ENCODE results near the gene CELF5.
"Not testable (repeated sequence)": the region's sequence is repeated elsewhere in the genome, so short reads cannot be mapped to it uniquely, and the experiment has no call there.

Gene CELF5

DNA sequence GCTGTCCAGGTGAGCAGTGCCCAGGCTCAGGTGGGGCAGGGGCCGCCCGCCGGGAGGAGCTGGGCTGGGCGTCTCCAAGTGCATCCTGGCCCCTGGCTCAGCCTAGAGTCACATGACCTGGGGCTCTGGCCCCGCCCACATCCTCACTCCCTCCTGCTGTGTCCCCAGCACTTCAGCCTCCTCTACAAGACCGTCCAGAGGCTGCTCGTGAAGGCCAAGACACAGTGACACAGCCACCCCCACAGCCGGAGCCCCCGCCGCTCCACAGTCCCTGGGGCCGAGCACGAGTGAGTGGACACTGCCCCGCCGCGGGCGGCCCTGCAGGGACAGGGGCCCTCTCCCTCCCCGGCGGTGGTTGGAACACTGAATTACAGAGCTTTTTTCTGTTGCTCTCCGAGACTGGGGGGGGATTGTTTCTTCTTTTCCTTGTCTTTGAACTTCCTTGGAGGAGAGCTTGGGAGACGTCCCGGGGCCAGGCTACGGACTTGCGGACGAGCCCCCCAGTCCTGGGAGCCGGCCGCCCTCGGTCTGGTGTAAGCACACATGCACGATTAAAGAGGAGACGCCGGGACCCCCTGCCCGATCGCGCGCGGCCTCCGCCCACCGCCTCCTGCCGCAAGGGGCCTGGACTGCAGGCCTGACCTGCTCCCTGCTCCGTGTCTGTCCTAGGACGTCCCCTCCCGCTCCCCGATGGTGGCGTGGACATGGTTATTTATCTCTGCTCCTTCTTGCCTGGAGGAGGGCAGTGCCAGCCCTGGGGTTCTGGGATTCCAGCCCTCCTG, 16.8 kb upstream of the CELF5 start:
- no peak for DNase-seq (ENCODE audit: low spot score)

GRCh38 chr19:3208317-3209207, 15.9 kb upstream of the CELF5 start:
- DNase-seq (ENCODE audit: low spot score), result no peak

DNA sequence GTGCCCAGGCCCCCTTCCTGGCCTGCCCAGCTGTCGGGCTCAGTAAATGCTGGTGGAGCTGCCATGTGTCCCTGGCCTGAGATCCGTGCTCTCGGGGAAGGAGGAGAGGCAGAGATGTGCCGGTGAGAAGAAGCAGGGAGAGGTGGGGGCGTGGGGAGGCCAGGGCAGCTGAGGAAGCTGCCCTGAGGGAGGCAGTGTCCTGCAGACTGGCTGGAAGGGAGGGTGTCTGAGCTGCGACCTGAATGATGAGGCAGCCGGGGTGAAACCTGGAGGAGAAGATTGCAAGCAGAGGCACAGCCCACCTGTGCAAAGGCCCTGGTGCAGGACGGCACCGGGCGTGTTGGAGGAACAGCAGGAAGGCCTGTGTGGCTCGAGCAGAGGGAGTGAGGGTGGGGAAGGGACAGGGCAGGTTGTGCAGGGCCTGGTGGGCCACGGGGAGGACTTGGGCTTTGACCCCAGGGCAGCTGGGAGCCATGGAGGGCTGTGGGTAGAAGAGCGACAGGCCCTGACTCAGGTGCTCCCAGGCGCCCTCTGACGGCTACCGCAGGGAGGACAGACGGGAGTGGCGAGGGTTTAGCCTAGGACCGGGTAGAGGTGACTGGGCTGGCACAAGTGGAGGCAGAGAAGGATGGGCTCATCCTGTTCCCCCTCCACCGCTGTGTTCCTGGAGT, 14.0 kb upstream of the CELF5 start:
- no peak for DNase-seq (ENCODE audit: low spot score)

- DNase-seq (ENCODE audit: low spot score), result no peak
Observed at GRCh38 chr19:3211191-3211590, 13.3 kb upstream of the CELF5 start.

DNA sequence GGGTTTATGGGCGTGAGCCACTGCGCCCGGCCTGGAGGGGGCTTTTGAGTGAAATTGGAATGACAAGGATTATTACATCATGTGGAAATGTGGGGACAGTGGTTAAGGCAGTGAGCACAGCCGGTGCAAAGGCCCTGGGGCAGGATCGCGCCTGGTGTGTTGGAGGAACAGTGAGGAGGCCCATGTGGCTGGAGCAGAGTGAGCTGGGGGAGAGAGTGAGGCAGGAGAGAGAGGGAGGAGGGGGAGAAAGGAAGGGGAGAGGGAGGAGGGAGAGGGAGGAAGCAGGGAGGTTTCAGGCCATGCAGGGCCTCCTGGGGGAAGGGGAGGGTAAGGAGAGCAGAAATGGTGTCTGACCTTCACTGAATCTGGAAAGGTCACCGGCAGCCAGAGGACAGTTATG, 11.3 kb upstream of the CELF5 start:
- no peak for DNase-seq (ENCODE audit: low spot score)

DNA sequence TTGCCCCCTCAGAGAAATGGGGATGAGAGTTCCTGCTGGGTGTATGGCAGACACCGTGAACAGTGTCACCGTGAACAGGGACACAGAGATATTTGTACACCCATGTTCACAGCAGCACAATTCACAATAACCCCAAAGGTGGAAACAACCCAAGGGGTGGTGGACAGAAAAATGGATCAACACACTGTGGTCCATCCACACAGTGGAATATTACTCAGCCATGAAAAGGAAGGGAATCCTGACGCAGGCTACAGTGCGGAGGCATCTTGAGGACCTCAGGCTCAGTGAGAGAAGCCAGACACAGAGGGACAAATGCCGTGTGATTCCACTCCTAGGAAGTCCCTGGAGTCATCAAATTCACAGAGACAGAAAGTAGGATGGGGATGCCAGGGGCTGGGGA, 7.6 kb upstream of the CELF5 start:
- DNase-seq (ENCODE audit: low spot score), result no peak

DNA sequence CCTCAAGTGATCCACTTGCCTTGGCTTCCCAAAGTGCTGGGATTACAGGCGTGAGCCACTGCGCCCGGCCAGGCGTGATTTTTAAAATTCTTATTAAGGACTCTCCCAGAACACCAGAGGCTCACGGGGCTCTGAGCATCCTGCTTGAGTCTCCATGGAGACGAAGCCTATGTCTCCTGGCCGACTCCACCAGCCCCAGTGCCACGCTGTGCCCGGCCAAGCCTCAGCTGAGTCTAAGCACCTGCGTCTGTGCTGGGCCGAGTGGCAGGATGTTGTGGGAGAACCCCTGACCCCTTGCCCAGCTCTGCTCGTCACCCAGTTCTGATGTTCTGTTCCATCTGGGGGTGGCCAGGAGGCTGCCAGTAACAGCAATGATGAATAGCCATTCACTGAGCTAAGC, 3.9 kb upstream of the CELF5 start:
- no peak for DNase-seq (ENCODE audit: low spot score)

- DNase-seq (ENCODE audit: low spot score), result not testable (repeated sequence)
Observed at GRCh38 chr19:3221576-3221975, 2.9 kb upstream of the CELF5 start.

DNA sequence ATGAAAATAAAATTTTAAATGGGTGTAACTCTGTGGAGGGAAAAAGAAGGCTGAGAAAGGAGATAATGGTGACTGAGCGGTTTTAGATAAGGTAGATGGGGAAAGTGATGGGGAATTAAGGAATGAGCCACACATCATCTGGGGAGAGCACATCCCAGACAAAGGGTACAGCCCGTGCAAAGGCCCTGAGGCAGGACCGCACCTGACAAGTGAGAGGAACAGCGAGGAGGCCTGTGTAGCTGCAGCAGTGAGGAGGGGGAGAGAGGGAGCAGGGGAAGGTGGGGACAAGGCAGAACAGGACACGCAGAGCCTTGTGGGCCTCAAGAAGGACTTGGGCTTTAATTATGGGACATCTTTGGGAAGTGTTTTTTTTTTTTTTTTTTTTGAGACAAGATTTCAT, 1.8 kb upstream of the CELF5 start:
- no peak for DNase-seq (ENCODE audit: low spot score)

- no peak for DNase-seq (ENCODE audit: low spot score)
Observed at GRCh38 chr19:3225169-3225485, 666 bp downstream of the CELF5 start.

- DNase-seq (ENCODE audit: low spot score), result no peak
Observed at GRCh38 chr19:3225677-3226093, 1.2 kb downstream of the CELF5 start.

GRCh38 chr19:3227054-3227626, 2.7 kb downstream of the CELF5 start:
- no peak for DNase-seq (ENCODE audit: low spot score)

DNA sequence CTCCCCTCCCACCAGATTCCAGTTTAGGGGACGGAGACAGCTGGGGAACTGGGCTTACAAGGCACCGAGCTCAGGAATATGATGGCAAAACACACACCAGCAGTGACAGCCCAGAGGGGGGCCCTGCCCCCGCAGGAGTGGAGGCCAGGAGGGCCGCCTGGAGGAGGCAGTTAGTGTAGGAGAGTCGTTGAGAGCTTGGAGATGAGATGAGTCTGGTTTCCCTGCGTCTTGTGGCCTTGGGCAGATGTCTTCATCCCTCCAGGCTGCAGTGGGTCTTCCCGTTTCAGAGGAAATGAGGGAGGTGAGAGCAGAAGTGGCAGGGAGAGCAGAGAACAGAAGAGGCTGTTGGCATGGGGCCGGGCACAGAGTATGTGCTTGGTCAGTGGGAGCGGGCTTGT, 4.9 kb downstream of the CELF5 start:
- no peak for DNase-seq (ENCODE audit: low spot score)

- no peak for DNase-seq (ENCODE audit: low spot score)
Observed at GRCh38 chr19:3229888-3230496, 5.5 kb downstream of the CELF5 start.

DNA sequence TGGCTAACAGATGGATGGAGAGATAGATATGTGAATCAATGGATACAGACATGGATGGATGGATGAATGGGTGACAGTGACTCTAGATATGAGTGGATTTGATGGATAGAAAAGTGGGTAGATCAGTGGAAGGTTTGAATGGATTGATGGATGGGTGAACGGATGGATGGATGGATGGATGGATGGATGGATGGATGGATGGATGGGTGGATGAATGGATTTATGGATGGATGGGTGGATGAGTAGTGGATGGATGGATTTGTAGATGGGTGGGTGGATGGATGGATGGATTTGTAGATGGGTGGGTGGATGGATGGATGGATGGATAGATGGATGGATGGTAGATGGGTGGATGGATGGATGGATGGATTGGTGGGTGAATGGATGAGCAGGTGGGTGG, 6.8 kb downstream of the CELF5 start:
- no peak for DNase-seq (ENCODE audit: low spot score)

DNA sequence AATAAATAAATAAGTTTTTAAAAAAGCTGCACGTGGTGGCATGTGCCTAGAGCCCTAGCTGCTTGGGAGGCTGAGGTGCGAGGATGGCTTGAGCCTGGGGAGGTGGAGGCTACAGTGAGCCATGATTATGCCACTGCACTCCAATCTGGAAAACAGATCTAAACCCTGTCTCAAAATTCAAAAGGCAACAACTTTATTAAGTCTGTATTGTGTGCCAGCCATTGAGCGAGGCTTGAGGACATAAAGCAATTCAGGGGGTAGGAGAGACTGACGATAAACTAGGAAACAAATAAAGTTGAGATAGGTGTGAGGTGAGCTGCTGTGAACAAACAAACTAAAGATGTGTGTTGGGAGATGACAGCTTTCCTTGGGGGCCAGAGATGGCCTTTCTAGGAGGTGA, 8.7 kb downstream of the CELF5 start:
- no peak for DNase-seq (ENCODE audit: low spot score)

- no peak for DNase-seq (ENCODE audit: low spot score)
Observed at GRCh38 chr19:3233831-3234230, 9.4 kb downstream of the CELF5 start.

DNA sequence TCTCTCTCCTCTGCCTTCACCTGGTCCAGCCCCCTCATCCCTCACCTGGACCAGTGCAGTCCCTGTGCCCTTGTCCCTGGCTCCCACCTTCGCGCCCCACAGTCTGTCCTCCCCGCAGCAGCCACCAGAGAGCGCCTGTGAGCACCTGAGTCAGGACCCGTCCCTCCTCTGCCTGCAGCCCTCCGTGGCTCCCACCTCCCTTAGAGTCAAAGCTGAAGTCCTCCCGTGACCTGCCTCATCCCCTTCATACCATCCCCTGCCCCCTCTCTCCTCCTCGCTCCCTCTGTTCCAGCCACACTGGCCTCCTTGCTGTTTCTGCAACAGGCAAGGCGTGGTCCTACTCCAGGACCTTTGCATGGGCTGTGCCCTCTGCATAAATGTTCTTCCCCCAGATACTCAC, 10.3 kb downstream of the CELF5 start:
- DNase-seq (ENCODE audit: low spot score), result no peak

- DNase-seq (ENCODE audit: low spot score), result not testable (repeated sequence)
Observed at GRCh38 chr19:3235604-3236003, 11.1 kb downstream of the CELF5 start.

GRCh38 chr19:3236272-3236671, 11.8 kb downstream of the CELF5 start:
- no peak for DNase-seq (ENCODE audit: low spot score)

DNA sequence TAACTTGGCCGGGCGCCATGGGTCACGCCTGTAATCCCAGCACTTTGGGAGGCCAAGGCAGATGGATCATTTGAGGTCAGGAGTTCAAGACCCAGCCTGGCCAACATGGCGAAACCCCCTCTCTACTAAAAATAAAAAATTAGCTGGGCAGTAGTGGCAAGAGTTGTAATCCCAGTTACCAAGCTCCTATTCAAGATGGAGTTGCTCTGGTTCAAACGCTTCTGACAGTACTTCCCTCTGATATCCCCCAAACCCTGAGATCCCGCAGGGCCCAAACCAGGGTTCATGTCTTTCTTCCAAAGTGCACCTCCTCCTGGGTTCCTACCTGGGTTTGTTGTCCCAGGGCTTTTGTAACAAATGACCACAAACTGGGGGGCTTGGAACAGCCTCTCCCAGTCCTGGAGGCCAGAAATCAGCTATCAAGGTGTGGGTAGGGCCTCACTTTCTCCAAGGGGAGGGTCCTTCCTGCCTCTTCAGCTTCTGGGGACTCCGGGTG, 13.7 kb downstream of the CELF5 start:
- no peak for DNase-seq (ENCODE audit: low spot score)

DNA sequence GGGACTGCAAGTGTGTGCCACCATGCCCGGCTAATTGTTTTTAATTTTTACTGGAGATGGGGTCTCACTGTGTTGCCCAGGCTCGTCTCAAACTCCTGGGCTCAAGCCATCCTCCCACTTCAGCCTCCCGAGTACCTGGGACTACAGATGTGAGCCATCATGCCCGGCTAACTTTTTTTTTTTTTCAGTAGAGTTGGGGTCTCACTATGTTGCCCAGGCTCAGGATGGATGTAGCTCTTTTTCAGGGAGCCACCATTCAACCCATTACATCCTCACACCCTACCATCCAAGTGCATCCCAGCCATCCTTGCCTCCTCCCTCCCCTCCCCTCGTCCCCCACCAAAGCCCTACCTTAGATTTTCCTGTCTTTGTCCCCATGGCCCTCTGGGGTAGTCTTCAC, 14.9 kb downstream of the CELF5 start:
- DNase-seq (ENCODE audit: low spot score), result no peak

Measured in Ammon's horn (tissue), 1 donor.